GM12864 (cell line): ENCODE results near the gene PFKP.

Experiments used
- DNase-seq: peaks from one replicate; pipeline ENCODE4 v3.0.0-alpha.2; 2011; ENCODE audit warnings: low read depth
- H3K4me3 ChIP-seq: 2 replicates; pipeline ENCODE4 v1.5.1; 2011; ENCODE audit warnings: mild to moderate bottlenecking, low read depth, low read length, control low read depth
- CTCF ChIP-seq: IDR thresholded peaks from 2 replicates; pipeline ENCODE4 v1.5.1; 2011; ENCODE audit warnings: low read depth, mild to moderate bottlenecking, moderate library complexity, low read length, control low read depth, inconsistent platforms; ENCODE audit errors: missing control alignments

Gene PFKP

GRCh38 chr10:3025026-3025683 lies 42.2 kb upstream of the PFKP start:
- DNase-seq, result no peak
- TF ChIP-seq CTCF, result no peak
- no peak overlapping the region for H3K4me3 ChIP-seq

- TF ChIP-seq CTCF, result no peak
- no peak for DNase-seq
- no peak overlapping the region for H3K4me3 ChIP-seq
These were observed 39.5 kb upstream of the PFKP start for GRCh38 chr10:3027866-3028265.

GRCh38 chr10:3028441-3028840 lies 38.9 kb upstream of the PFKP start:
- TF ChIP-seq CTCF, result no peak
- H3K4me3 ChIP-seq, result no peak overlapping the region
- no peak for DNase-seq

- TF ChIP-seq CTCF, result no peak
- no peak overlapping the region for H3K4me3 ChIP-seq
- DNase-seq, result no peak
These were observed 36.6 kb upstream of the PFKP start for GRCh38 chr10:3030765-3031164.

GRCh38 chr10:3031490-3031889 lies 35.9 kb upstream of the PFKP start:
- no peak for TF ChIP-seq CTCF
- no peak for DNase-seq
- H3K4me3 ChIP-seq, result no peak overlapping the region

GRCh38 chr10:3033925-3034324 lies 33.4 kb upstream of the PFKP start:
- TF ChIP-seq CTCF, result no peak
- DNase-seq, result no peak
- H3K4me3 ChIP-seq, result no peak overlapping the region

GRCh38 chr10:3034616-3035015 lies 32.7 kb upstream of the PFKP start:
- no peak for DNase-seq
- no peak for TF ChIP-seq CTCF

More at GRCh38 chr10:3034616-3035015, 32.7 kb upstream of the PFKP start:
- H3K4me3 ChIP-seq, result no peak overlapping the region
